Measurements from ENCODE around the gene CCDC91. TPM values are rescaled to one million over a fixed set of nuclear protein-coding genes. Genes with fewer than 3 reads are reported as not detected.

CCDC91 gene
- total RNA-seq, 4 donors from 2014 or later: 7.2 to 37.6 (median 22.7) TPM

DNA sequence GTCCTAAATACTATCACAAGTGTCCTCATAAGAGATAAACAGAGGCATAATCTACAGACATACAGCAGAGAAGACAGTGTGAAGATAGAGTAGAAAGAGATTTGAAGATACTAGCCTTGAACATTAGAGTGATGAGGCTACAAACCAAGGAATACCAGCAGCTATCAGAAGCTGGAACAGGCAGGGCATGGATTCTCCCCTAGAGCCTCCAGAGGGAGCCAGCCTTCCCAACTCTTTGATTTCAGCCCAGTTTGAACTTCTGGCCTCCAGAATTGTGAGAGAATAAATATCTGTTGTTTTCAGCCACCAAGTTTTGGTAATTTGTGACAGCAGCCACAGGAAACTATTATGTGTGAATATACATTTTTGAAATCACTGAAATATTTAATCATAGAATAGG, 47.2 kb downstream of the CCDC91 start:
- H3K4me3 ChIP-seq: no peak overlapping the region
- H3K4me1 ChIP-seq: peaks cover 0 to 3% (median 0%) of the 10 kb centered on the region in 3 donors
- TF ChIP-seq POLR2A (IDR thresholded peaks at IDR 0.05): no peak
- TF ChIP-seq, protein P1, sequence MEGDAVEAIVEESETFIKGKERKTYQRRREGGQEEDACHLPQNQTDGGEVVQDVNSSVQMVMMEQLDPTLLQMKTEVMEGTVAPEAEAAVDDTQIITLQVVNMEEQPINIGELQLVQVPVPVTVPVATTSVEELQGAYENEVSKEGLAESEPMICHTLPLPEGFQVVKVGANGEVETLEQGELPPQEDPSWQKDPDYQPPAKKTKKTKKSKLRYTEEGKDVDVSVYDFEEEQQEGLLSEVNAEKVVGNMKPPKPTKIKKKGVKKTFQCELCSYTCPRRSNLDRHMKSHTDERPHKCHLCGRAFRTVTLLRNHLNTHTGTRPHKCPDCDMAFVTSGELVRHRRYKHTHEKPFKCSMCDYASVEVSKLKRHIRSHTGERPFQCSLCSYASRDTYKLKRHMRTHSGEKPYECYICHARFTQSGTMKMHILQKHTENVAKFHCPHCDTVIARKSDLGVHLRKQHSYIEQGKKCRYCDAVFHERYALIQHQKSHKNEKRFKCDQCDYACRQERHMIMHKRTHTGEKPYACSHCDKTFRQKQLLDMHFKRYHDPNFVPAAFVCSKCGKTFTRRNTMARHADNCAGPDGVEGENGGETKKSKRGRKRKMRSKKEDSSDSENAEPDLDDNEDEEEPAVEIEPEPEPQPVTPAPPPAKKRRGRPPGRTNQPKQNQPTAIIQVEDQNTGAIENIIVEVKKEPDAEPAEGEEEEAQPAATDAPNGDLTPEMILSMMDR (IDR thresholded peaks at IDR 0.05): peak in 1 of 6 experiments; percentile 25
- intact Hi-C loops (cut with DNase I): no loop called here
- no peaks in the 10 kb centered on the region for H3K36me3 ChIP-seq
- H3K27ac ChIP-seq: no peak overlapping the region
- DNase-seq: no peak
- H3K27me3 ChIP-seq: no peaks in the 10 kb centered on the region
- no peaks in the 10 kb centered on the region for H3K9me3 ChIP-seq

DNA sequence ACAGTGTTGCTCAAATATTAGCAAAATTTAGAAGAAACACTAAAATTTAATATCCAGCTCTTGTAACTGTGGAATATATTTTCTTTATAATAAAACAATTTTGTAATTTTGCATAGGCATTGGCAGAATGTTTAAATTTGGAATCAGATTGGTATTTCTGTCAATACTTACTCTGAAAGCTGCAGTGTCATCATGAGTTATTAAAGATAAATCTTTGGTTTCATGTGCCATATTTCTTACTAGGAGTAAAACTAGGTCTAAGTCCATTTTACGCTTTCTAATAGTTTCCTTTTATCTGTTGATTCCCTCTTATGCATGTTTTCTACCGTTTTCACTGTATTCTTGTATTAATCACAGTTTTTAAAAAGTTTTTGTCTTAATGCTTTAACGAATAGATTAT, 49.7 kb downstream of the CCDC91 start:
- no peak for DNase-seq
- Histone ChIP-seq H3K27ac (no peak overlapping the region), H3K4me3 (no peak overlapping the region), H3K36me3 (no peaks in the 10 kb centered on the region), H3K4me1 (no peaks in the 10 kb centered on the region), H3K27me3 (no peaks in the 10 kb centered on the region), H3K9me3 (no peaks in the 10 kb centered on the region)
- no peak for TF ChIP-seq POLR2A (IDR thresholded peaks at IDR 0.05)
- TF ChIP-seq, protein P1 (IDR thresholded peaks at IDR 0.05): no peak
- intact Hi-C loops (cut with DNase I): no loop called here
- 91 to 92% methylated on average over 3 of the region's 3 CpGs for WGBS, 2 donors

DNA sequence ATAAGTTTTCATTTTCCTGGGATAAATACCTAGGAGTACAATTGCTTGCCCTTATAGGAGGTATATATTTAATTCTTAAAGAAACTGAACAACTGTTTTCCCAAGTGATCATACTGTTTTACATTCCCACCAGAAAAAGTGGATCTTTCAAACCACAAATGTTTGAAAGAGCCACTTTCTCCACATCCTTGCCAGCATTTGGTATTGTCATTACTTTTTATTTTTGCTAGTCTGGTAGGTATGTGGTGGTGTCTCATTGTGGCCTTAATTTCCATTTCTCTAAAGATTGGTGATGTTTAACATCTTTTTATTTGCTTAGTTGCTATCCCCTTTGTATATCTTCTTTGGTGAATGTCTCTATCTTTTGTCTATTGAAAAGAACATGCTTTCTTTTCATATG, 50.6 kb downstream of the CCDC91 start:
- Histone ChIP-seq H3K9me3 (no peaks in the 10 kb centered on the region), H3K27me3 (no peaks in the 10 kb centered on the region), H3K4me3 (no peak overlapping the region), H3K27ac (no peak overlapping the region), H3K36me3 (no peaks in the 10 kb centered on the region), H3K4me1 (no peaks in the 10 kb centered on the region)
- DNase-seq: no peak
- no peak for TF ChIP-seq POLR2A (IDR thresholded peaks at IDR 0.05)
- intact Hi-C loops (cut with DNase I): no loop called here

DNA sequence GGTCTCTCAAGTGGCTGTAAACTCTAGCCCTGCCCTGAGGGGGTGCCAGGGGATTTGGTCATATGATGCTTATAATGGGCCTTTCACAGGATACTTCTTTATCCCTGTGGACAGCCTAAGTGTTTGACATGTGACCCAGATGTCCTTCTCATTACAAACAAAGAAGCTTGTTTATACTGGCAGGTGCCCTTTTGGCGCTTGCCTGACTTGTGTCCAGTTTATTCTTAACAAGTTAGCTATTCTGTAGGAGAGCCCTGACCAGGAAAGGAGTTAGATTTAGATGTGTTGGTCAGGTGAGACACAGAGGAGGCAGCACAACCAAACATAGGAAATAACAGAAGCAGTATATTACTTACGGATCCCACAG, 51.9 kb downstream of the CCDC91 start:
- 92 to 100% methylated on average over 2 of the region's 2 CpGs for WGBS, 2 donors
- no peak overlapping the region for H3K27ac ChIP-seq
- H3K36me3 ChIP-seq: no peaks in the 10 kb centered on the region
- intact Hi-C loops (cut with DNase I): no loop called here
- H3K4me1 ChIP-seq: no peaks in the 10 kb centered on the region
- DNase-seq: no peak
- TF ChIP-seq, protein P1 (IDR thresholded peaks at IDR 0.05): no peak
- no peak for TF ChIP-seq POLR2A (IDR thresholded peaks at IDR 0.05)
- no peaks in the 10 kb centered on the region for H3K27me3 ChIP-seq
- no peak overlapping the region for H3K4me3 ChIP-seq
- no peaks in the 10 kb centered on the region for H3K9me3 ChIP-seq

DNA sequence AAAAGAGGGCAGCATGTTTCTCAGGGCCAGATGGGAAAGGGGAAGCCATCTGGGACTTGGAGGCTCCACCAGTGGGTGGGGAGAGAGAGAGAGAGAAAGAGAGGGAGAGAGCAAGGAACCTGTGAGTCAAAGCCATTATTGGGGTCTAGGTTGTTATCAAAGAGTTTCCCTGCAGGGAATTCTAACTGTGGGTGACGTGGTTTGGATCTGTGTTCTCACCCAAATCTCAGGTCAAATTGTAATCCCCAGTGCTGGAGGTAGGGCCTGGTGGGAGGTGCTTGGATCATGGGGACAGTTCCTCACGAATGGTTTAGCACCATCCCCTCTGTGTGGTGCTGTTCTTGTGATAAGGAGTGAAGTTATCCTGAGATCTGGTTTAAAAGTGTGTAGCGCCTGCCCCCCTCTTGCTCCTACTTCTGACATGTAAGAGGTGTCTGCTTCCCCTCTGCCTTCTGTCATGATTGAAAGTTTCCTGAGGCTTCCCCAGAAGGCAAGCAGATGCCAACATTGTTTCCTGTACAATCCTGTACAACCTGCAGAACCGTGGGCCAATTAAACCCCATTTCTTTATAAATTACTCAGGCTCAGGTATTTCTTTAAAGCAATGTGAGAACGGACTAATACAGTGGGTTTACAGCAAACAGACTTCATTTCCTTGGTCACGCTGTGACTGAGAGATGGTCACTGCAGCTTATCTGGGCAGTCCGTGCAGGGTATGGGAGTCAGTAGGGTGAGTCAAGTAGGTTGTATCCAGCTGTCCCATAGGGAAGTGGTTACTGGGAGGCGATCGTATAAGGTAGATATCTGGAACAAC, 52.4 kb downstream of the CCDC91 start:
- Histone ChIP-seq H3K27me3 (no peaks in the 10 kb centered on the region), H3K27ac (no peak overlapping the region), H3K4me3 (no peak overlapping the region), H3K36me3 (no peaks in the 10 kb centered on the region), H3K4me1 (no peaks in the 10 kb centered on the region), H3K9me3 (no peaks in the 10 kb centered on the region)
- DNase-seq: no peak
- intact Hi-C loops (cut with DNase I): no loop called here
- TF ChIP-seq POLR2A (IDR thresholded peaks at IDR 0.05): no peak
- TF ChIP-seq, protein P1 (IDR thresholded peaks at IDR 0.05): no peak
- WGBS, 2 donors: 75 to 82% methylated on average over 7 to 8 of the region's 9 CpGs

DNA sequence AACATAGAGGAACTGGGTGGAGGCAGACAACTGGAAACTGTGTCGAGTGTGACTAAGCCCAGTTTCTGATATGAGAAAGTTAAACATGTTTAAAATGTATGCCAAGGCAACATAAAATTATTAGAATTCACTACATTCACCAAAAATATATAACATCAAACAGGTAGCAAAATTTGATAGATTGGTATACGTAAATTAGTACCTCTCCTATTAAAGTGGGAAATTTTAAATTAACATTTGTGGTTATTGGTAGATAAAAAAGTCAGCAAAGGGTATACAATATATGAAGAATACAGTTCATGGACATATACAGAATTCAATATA, 53.0 kb downstream of the CCDC91 start:
- H3K4me1 ChIP-seq: peaks cover 0 to 2% (median 0%) of the 10 kb centered on the region in 3 donors
- intact Hi-C loops (cut with DNase I): no loop called here
- WGBS, 2 donors: 81 to 83% methylated on average over 2 of the region's 2 CpGs

More for the DNA sequence above, 53.0 kb downstream of the CCDC91 start:
- no peak for DNase-seq
- Histone ChIP-seq H3K4me3 (no peak overlapping the region), H3K9me3 (no peaks in the 10 kb centered on the region), H3K27ac (no peak overlapping the region), H3K27me3 (no peaks in the 10 kb centered on the region), H3K36me3 (no peaks in the 10 kb centered on the region)
- no peak for TF ChIP-seq POLR2A (IDR thresholded peaks at IDR 0.05)
- TF ChIP-seq, protein P1 (IDR thresholded peaks at IDR 0.05): no peak
